Left colon (tissue), 2 donors: Measurements from ENCODE around the gene CELSR3. TPM values are rescaled to one million over a fixed set of nuclear protein-coding genes. Genes with fewer than 3 reads are reported as not detected.

ENCODE experiments used
- ATAC-seq: fragments of 200-7000 bp; cut with Tn5 transposase; one replicate; pipeline ENCODE4 v1.9.1; 2020; ENCODE audit warnings: mild to moderate bottlenecking, moderate library complexity
- DNase-seq, 2 donors: peaks; one replicate each; pipeline ENCODE4 v3.0.0-alpha.2; 2020
- intact Hi-C, 2 donors: fragments of 100-400 bp; cut with DNase I in 1 of 2; cut with micrococcal nuclease in 1 of 2; formaldehyde crosslinking; loops; one replicate each; pipeline versions ENCODE4 v1.11.2 to v1.14.0; 2022; cut with DNase I, micrococcal nuclease
- total RNA-seq, 2 donors: library from RNA; stranded (reverse); fragmentation: NEBNext Ultra II Directional; extraction: Animal tissue kit (Norgen Biotek cat#: 25700); gene quantifications; one replicate each; pipeline ENCODE4 v1.2.1, GENCODE V29; 2021
- donor health status: DM: no; HTN: no; CAD: no.
- donor health status: DM: yes; HTN: yes; CAD: no.

CELSR3 gene
- total RNA-seq, 2 donors from 2014 or later: 1.4 to 2.4 TPM

DNA sequence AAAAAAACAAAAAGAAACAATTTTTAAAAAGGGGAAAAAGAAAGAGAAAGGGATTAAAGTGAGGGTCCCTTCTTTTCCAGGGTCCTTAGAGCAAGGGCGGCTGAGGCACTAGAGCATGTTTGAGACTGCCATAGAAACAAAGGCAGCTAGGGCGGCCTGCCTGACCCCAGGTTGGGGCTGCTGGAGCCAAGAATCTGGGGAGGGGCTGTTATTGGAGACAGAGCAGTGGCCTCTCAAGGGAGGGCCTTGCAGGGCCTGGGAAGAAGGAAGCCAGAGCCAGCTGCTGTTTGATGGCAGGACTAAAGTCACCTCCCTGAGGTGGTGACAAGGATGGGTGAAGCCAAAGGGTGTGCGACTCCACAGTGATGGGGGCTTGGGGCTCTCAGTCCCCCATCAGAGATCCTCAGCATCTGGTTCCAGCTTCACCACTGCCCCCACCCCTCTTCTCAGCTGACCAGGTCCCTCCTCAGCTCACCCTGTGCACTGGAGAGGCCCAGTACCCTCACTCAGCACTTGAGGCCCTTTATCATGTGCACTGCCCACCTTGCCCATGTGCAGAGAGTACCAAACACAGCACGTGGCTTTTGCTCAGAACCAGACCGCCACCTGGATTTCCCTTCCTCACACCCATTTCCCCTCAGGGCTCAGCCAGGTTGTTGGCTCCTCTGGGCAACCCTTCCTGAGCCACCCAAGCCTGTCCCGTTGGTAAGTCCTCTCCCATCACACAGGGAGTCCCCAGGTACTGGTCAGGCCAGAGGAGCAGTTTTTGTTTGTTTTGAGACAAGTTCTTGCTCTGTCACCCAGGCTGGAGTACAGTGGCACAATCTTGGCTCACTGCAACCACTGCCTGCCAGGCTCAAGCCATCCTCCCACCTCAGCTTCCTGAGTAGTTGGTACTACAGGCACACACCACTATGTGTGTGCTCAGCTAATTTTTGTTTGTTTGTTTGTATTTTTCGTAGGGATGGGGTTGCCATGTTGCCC, 42.9 kb downstream of the CELSR3 start:
- DNase-seq: no peak
- intact Hi-C loops: no loop called here
- ATAC-seq: peak; percentile 5

DNA sequence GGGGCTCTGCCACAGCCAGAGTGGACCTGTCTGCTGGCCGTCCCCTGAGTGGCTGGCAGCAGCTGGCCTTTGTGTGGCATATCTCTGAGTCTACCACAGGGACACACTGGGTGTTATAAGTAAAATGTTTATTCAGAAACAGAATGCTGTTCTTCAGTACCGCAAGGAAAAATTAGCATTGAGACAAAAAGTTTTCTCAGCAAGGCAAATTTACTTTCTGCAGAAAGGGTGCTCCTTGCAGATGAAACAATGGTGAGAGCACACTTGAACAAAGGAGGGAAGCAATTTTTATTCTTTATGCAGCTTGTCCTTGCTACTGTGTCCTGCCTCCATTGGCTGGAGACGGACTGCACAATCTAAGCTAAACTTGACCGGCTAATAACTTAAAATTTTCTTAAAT, 45.1 kb downstream of the CELSR3 start:
- no peak for ATAC-seq
- DNase-seq: no peak
- intact Hi-C loops: no loop called here

DNA sequence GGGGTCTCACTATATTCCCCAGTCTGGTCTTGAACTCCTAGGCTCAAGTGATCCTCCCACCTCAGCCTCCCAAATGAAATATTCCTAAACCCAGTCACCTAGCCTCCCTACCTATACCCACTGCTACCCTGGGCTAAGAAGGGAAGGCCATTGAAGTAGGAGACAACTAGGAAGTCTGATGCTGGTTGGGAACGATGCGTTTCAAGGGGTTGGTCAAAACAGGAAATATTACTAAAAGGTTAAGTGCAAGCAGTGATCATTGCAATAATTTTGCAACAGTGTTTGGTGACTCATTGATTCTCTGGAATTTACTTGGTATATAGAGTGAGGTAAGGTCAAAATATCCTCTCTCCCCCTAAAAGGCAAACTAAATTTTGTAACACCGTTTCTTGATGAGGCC, 48.6 kb downstream of the CELSR3 start:
- ATAC-seq (no peak), DNase-seq (no peak)
- intact Hi-C loops: no loop called here

DNA sequence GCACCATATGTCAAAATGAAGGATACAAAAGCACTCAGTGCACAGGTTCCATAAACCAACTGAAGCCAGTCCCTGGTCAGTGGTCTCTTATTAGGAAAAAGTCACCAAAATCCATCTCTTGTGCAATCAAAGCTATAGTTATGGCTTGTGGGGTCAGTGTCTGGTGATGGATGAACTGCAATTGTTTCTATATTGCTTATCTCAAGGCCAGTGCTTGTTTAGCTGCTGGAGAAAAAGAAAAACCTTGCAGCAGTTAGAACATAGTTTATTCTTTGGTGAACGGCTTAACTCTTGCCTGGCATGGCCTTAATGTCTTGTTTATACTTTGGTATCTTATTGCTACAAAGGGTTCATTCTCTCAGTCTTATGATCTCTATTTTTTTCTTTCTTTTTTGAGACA, 50.4 kb downstream of the CELSR3 start:
- intact Hi-C loops: no loop called here
- no peak for ATAC-seq
- no peak for DNase-seq

DNA sequence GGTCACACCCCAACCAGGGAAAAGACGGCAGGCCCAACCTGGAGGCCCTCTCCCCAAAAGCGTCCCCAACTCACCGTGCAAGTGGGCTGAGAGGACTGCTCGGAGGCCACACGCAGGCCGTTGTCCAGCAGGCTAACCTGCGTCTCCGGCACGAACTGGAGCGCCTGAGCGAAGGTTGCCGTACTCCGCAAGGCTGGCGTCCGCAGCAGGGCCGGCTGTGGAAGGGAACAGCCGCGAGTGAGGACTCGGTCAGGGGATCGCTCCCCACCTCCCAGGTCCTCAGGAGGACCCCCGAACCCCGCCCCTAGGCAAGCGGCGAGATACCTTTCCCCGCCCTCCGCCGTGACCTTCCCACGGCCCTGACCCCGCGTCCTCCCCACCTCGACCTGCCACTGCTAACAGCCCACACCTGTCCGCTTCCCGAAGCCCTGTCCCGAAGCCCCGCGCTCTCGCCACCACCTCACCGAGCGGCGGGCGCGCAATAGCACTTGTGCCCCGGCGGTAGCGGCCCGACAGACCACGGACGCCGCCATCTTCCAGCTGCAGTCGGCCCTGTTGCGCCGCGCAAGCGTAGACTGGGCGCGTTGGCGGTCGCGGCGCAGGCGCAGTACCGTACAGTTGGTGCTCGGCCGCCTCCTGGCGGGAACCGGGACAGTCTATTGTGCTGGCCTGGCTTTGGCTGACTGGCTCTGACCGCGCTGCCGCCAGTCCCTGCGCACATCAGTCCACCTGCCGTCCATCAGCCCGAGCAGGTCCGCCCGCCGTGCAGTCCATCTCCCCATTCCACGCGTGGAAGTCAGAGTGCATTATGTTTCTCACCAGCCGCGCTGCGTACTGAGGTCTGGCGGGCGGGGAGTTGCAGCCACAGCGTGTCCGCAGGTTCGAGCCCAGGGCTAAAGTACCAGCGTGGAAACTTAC, 53.3 kb downstream of the CELSR3 start, which contains the start of gene UQCRC1:
TSS of gene UQCRC1 (minus strand) at position 559 of the 918 bp plus-strand sequence. CDS start at position 533, 26 bp downstream.
- ATAC-seq (peak; percentile 98), DNase-seq (peak; percentile 87 to 94)
- intact Hi-C loops: no loop called here

DNA sequence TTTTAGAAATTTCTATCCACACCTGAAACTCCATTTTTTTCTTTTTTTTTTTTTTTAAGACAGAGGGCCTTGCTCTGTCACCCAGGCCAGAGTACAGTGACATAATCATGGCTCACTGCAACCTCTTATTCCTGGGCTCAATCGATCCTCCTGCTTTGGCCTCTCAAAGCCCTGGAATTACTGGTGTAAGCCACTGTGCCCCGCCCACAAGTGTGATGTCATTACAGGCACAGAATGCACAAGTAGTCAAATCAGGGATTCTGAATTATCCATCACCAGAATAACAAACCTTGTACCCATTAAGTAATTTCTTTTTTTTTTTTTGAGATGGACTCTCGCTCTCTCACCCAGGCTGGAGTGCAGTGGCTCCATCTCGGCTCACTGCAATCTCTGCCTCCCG, 55.2 kb downstream of the CELSR3 start:
- intact Hi-C loops: no loop called here
- ATAC-seq (no peak), DNase-seq (no peak)

DNA sequence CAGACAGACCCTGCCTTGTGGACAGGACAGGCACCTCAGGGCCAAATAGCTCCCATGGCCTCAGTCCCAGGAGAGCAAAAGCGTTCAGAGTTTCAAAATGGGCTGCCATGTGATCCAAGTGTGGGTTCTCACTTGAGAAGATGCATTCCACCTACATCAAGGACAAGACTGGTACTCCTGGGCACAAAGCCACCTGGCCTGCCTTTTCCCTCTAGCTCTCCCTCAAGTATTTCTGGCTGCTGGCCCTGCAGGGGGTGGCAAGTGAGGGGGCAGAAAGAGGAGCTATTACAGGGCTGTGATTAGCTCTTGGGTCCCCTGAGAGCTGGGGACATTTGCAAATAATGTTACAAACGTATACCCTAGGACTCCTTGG, 61.1 kb downstream of the CELSR3 start:
- ATAC-seq (no peak), DNase-seq (no peak)
- intact Hi-C loops: no loop called here

DNA sequence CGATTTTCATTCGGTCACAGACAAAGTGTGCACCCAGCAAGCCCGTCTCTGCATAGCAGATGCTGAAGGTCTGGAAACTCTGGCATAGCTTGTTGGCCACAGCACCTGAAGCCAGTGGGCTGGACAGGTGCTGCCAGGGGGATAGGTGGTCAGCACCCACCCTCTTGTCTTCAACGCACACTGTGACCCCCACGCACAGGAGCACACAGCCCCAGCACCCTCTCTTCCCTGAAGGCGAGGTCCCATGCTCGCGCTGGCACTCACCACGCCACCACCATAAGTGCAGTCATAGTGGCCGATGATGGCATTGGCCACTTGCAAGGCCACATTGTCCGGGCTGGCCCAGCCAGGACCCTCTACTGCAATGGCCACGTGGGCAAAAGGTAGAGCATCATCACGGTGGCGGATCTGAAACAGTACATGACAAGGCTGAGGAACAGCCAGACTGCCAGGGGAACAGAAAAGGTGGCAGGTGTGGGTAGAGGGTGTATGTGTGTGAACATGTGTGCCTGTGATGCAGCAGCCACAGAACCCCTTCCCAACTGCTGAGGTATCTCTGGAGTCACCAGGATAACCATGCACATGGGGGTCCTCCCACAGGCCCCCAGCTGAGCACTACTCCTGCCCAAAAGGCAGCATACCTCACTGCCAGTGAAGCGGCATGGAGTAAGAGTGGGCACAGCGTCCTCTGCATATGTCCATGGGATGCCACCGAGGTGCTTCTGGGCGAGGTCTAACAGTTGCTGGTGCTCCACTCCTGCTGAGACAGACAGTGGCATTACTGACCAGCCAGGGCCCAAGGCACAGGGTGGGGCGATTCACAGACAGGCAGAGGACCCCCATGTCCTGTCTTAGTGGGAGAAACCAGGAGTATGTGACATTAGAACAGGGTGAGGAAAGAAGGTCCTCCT, 61.7 kb downstream of the CELSR3 start:
- intact Hi-C loops: no loop called here
- ATAC-seq: no peak
- no peak for DNase-seq

DNA sequence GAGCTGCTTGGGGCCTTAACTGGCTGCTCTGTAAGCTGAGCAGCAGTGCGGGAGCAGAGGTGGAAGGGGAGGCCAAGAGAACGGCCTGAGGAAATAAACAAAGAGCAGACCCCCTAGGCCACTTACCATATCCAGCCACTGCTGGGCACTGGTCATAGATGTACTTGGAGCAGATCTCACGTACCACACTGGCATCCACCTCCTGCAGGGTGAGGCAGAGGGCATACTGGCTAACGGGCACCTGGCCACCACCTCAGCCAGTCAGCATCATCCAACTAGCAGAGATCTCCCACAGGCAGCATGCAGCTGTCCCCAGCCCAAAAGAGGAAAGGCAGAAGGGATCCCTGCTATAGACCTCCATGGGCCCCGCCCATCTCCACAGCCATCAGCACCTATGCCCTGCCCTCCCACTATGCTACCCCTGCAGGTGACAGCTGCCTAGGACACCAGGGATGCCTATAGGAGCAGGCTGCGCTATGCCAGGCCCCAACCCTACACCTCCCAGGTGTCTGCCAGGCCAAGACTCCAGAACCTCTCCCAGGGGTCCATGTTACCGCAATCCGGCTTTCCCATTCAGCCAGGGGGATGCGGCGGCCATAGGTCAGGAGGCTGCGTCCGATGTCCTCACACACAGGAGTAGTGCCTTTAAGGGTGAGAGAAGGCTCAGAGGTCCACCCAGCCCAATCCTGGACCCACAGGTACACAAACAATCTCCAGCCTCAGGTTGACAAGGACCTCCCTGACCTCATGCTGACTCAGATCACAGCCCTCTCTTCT, 63.0 kb downstream of the CELSR3 start:
- intact Hi-C loops: no loop called here
- no peak for DNase-seq

DNA sequence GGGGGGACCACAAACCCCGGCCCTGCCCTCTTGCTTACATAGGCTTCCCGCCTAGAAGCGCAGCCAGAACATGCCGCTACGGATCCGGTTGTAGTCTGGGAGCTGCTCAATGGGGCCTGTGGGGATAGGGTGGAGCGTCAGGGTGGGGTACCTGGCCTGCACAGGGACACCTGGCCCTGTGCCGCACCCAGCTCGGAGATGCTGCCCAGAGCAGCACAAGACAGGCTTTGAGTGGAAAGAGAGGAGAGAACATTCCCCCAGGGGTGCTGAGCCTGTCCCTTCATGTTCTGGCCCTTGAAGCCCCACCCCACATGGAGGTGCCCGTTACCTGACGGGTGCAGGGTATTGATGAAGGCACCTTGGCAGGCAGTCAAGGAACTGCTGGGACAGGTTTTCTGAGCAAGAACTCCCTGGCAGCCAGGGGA, 63.6 kb downstream of the CELSR3 start:
- intact Hi-C loops: no loop called here
- ATAC-seq (peak; percentile 23), DNase-seq (no peak)

More for the DNA sequence above, 63.0 kb downstream of the CELSR3 start:
- ATAC-seq: no peak

DNA sequence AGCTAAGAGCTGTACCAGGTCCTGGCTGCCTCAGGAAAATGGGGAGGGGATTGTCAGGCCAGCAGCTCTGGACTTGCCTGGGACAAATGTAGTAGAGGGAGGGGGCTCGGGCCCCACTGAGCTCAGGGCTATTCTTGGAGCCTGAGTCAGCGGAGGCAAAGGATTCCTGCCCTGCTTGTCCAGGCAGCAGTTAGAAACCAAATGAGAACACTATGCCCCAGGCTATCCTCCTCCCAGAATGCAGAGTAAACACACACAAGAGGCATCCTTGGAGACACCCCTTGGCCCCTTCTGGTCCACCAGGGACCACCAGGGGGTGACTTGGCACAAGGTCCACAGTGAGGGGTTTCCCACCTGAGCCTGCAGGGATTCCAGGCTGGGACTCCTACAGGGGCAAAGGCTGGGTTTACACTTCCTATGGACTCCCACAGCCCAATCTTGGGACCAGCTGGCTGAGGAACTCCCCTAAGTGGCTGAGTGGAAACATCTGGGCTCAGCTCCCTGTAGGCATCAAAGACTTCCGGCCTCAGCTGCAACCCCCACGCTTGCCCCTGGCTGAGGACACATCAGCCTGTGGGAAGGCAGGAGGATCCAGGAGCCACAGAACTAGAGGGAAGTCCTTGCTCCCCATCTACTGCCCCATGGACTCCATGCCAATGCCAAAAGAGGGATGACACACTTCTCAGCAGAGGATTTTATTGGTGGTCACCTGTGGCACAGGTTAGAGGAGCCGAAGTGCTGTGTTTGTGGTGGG, 64.2 kb downstream of the CELSR3 start:
- DNase-seq (peak in 1 of 2 donors; percentile 41), ATAC-seq (peak; percentile 3)
- intact Hi-C loops: no loop called here

DNA sequence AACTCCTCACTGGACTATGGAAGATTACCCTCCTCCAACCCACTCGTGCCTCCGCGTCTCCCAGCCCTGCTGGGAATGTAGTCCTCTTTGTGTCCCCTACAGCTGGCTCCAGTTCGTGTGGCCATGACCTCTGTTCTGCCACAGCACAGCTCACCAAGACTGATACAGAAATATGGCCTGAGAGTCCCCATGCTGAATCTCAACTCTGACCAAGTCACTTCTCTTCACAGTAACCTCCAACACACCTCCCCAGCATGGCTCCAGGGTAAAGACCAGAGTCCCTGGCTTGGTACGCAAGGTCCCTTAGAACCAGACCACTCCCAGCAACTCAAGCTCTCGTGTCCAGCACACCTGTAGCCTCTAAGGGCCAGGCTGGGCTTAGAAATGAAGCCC, 65.3 kb downstream of the CELSR3 start:
- no peak for DNase-seq
- peak; percentile 9 for ATAC-seq
- intact Hi-C loops: no loop called here

DNA sequence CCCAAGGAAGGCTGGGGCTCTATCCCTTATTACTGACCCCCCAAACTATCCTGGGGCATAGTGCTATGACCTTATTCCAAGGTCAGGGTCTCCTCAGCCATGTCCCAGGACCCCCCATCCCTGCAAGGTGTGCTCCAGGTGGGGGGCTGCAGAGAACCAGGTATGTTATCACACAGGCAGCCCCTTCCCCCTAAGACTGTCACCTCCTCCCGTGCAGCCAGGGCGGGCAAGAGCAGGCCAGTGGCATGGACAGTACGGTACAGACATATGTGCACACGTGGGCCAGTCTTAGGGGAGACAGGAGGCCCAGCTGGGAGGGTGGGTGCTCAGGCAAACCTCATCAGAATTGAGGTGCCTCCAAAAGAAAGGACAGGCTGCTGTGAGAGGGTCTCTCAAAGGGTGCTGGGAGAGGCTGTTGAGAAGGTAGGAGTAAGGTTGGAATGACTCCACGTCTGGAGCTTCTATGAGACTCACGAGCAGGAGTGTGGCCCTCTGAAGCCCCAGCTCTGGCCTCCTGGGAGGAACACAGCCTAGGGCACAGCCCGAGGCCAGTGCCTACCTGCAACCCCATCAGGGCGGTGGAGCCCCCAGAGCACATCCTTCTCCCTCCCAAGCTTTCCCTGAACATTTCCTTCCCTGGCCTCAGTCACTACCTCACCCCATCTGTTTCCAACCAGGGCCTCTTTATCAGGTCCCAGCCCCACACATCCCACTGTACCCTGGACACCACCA, 65.8 kb downstream of the CELSR3 start:
- DNase-seq: no peak
- peak; percentile 19 for ATAC-seq
- intact Hi-C loops: no loop called here

DNA sequence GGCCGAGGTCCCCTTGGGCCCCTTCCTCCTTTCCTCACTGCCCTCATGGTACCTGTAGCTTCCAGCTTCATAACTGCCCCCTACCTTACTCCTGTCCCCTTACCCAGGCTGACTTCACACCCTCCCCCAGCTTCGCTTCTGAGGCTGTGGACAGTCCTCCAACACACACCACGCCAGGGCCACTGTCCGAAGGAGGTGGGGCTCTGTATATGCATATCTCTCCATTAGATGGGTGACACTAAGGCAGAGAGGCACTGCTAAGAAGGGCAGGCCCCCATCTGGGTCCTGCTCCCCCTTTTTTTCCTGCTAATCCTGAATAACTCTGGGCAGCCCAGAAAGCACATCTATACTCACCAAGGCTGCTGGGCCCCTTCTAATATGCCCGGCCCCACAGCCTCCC, 66.5 kb downstream of the CELSR3 start:
- ATAC-seq (peak; percentile 13), DNase-seq (no peak)
- intact Hi-C loops: no loop called here

DNA sequence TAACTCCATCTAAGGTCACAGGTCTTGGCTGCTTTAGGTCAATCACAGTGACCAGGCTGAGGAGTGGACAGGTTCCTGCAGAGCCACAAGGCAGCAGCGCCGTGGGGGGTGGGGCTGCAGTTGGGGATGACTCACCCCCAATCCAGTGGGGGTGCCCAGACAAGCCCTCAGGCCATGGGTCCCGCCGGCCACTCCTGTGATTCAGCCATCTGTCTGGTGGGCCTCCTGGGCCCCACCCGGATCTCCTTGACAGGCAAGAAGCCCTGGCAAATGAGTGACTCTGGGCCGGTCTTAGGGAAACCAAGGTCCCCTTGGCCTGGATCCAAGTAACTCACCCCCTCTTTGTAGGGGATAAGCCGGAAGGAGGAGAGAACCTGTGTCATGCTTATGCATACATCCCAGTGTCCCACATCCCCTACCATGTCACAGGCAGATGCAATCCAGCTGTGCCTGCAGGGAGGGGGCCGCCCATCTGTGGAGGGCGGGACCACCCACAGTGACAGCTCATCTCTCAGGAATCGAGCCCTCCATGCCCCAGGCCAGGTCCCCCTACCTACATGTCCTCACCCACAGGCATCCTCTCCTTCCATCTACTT, 67.1 kb downstream of the CELSR3 start:
- ATAC-seq: peak; percentile 5
- intact Hi-C loops: no loop called here
- DNase-seq: no peak

DNA sequence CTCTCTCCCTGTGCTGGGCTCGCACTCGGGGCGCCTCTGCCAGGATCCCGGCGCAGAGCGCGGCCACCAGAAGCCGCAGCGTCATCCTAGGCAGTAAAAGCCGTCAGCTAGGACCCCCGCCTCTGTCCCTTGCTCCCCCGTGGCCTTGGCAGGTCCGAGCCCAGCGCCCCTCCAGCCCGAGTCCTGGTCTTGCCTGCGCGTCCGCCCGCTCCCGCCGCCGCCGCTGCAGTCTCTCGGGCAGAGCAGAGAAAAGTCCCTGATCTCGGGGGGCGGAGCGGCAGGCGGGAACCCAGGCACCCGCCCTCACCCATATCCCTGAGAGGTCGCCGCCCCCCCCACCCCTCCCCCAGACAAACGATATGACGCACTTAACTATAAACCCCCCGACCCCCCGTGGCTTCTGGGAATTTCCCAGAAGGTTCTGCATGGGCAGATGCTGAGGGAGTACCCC, 67.6 kb downstream of the CELSR3 start, which contains the start of gene COL7A1:
TSS of gene COL7A1 (minus strand) at position 255 of the 451 bp plus-strand sequence. CDS start at position 85, 170 bp downstream.
- DNase-seq (no peak), ATAC-seq (no peak)
- intact Hi-C loops: no loop called here
